ENCODE data around the gene AUNIP.

Gene AUNIP

GRCh38 chr1:25804244-25804963 is 54.9 kb downstream of the AUNIP start:
- Histone ChIP-seq H3K4me1 (ENCODE audit: control insufficient read depth in 1 of 2, insufficient read depth in 2 of 2, low read length in 2 of 2) (peaks cover 0 to 47% of the 10 kb centered on the region in 2 donors), H3K9me3 (ENCODE audit: control insufficient read depth in 1 of 2, low read length in 2 of 2) (no peaks in the 10 kb centered on the region), H3K27me3 (ENCODE audit: low read depth, low read length) (no peaks in the 10 kb centered on the region), H3K27ac (ENCODE audit: low read length) (peak overlapping the region; percentile 4), H3K36me3 (ENCODE audit: control insufficient read depth in 1 of 2, insufficient read depth in 2 of 2, low read length in 2 of 2) (peaks cover 5 to 33% of the 10 kb centered on the region in 2 donors), H3K4me3 (ENCODE audit: low read depth in 1 of 2, low read length in 2 of 2) (no peak overlapping the region)

GRCh38 chr1:25803368-25803767 is 55.9 kb downstream of the AUNIP start:
- Histone ChIP-seq H3K4me1 (ENCODE audit: control insufficient read depth in 1 of 2, insufficient read depth in 2 of 2, low read length in 2 of 2) (peaks cover 0 to 58% of the 10 kb centered on the region in 2 donors), H3K36me3 (ENCODE audit: control insufficient read depth in 1 of 2, insufficient read depth in 2 of 2, low read length in 2 of 2) (peaks cover 5 to 23% of the 10 kb centered on the region in 2 donors), H3K27me3 (ENCODE audit: low read depth, low read length) (no peaks in the 10 kb centered on the region), H3K27ac (ENCODE audit: low read length) (no peak overlapping the region), H3K4me3 (ENCODE audit: low read depth in 1 of 2, low read length in 2 of 2) (no peak overlapping the region), H3K9me3 (ENCODE audit: control insufficient read depth in 1 of 2, low read length in 2 of 2) (no peaks in the 10 kb centered on the region)

GRCh38 chr1:25802915-25803314 is 56.3 kb downstream of the AUNIP start:
- Histone ChIP-seq H3K27ac (ENCODE audit: low read length) (no peak overlapping the region), H3K36me3 (ENCODE audit: control insufficient read depth in 1 of 2, insufficient read depth in 2 of 2, low read length in 2 of 2) (peaks cover 4 to 20% of the 10 kb centered on the region in 2 donors), H3K4me1 (ENCODE audit: control insufficient read depth in 1 of 2, insufficient read depth in 2 of 2, low read length in 2 of 2) (peaks cover 0 to 62% of the 10 kb centered on the region in 2 donors), H3K4me3 (ENCODE audit: low read depth in 1 of 2, low read length in 2 of 2) (no peak overlapping the region), H3K27me3 (ENCODE audit: low read depth, low read length) (no peaks in the 10 kb centered on the region), H3K9me3 (ENCODE audit: control insufficient read depth in 1 of 2, low read length in 2 of 2) (no peaks in the 10 kb centered on the region)

- Histone ChIP-seq H3K4me3 (ENCODE audit: low read depth in 1 of 2, low read length in 2 of 2) (peak overlapping the region; percentile 58 to 64), H3K27me3 (ENCODE audit: low read depth, low read length) (no peaks in the 10 kb centered on the region), H3K9me3 (ENCODE audit: control insufficient read depth in 1 of 2, low read length in 2 of 2) (no peaks in the 10 kb centered on the region), H3K27ac (ENCODE audit: low read length) (no peak overlapping the region), H3K36me3 (ENCODE audit: control insufficient read depth in 1 of 2, insufficient read depth in 2 of 2, low read length in 2 of 2) (peaks cover 0 to 7% of the 10 kb centered on the region in 2 donors), H3K4me1 (ENCODE audit: control insufficient read depth in 1 of 2, insufficient read depth in 2 of 2, low read length in 2 of 2) (peaks cover 4 to 55% of the 10 kb centered on the region in 2 donors)
Measured at GRCh38 chr1:25800703-25801377, 58.4 kb downstream of the AUNIP start.

- Histone ChIP-seq H3K27me3 (ENCODE audit: low read depth, low read length) (no peaks in the 10 kb centered on the region), H3K4me1 (ENCODE audit: control insufficient read depth in 1 of 2, insufficient read depth in 2 of 2, low read length in 2 of 2) (peaks cover 4 to 52% of the 10 kb centered on the region in 2 donors), H3K27ac (ENCODE audit: low read length) (peak within 1 kb of the TSS; percentile 39), H3K9me3 (ENCODE audit: control insufficient read depth in 1 of 2, low read length in 2 of 2) (no peaks in the 10 kb centered on the region), H3K36me3 (ENCODE audit: control insufficient read depth in 1 of 2, insufficient read depth in 2 of 2, low read length in 2 of 2) (peaks cover 0 to 2% of the 10 kb centered on the region in 2 donors), H3K4me3 (ENCODE audit: low read depth in 1 of 2, low read length in 2 of 2) (peak within 1 kb of the TSS; percentile 58 to 64)
Measured at GRCh38 chr1:25799935-25800702, 59.1 kb downstream of the AUNIP start, which contains the start of gene SELENON. TSS of gene SELENON (plus strand) at chr1:25800193. CDS start at chr1:25800231, 38 bp downstream.

GRCh38 chr1:25799352-25799934 is 59.8 kb downstream of the AUNIP start:
- Histone ChIP-seq H3K27me3 (ENCODE audit: low read depth, low read length) (no peaks in the 10 kb centered on the region), H3K4me1 (ENCODE audit: control insufficient read depth in 1 of 2, insufficient read depth in 2 of 2, low read length in 2 of 2) (peaks cover 4 to 52% of the 10 kb centered on the region in 2 donors), H3K9me3 (ENCODE audit: control insufficient read depth in 1 of 2, low read length in 2 of 2) (no peaks in the 10 kb centered on the region), H3K27ac (ENCODE audit: low read length) (peak overlapping the region; percentile 39), H3K4me3 (ENCODE audit: low read depth in 1 of 2, low read length in 2 of 2) (peak overlapping the region; percentile 11 to 54), H3K36me3 (ENCODE audit: control insufficient read depth in 1 of 2, insufficient read depth in 2 of 2, low read length in 2 of 2) (no peaks in the 10 kb centered on the region)

GRCh38 chr1:25798666-25799351 is 60.4 kb downstream of the AUNIP start:
- Histone ChIP-seq H3K27me3 (ENCODE audit: low read depth, low read length) (no peaks in the 10 kb centered on the region), H3K4me3 (ENCODE audit: low read depth in 1 of 2, low read length in 2 of 2) (peak overlapping the region in 1 of 2 donors; percentile 54), H3K9me3 (ENCODE audit: control insufficient read depth in 1 of 2, low read length in 2 of 2) (no peaks in the 10 kb centered on the region), H3K36me3 (ENCODE audit: control insufficient read depth in 1 of 2, insufficient read depth in 2 of 2, low read length in 2 of 2) (no peaks in the 10 kb centered on the region), H3K4me1 (ENCODE audit: control insufficient read depth in 1 of 2, insufficient read depth in 2 of 2, low read length in 2 of 2) (peaks cover 4 to 47% of the 10 kb centered on the region in 2 donors), H3K27ac (ENCODE audit: low read length) (no peak overlapping the region)

- no peak overlapping the region for H3K4me3 ChIP-seq (ENCODE audit: low read depth in 1 of 2, low read length in 2 of 2)
- no peaks in the 10 kb centered on the region for H3K27me3 ChIP-seq (ENCODE audit: low read depth, low read length)
- no peaks in the 10 kb centered on the region for H3K9me3 ChIP-seq (ENCODE audit: control insufficient read depth in 1 of 2, low read length in 2 of 2)
- H3K27ac ChIP-seq (ENCODE audit: low read length), result no peak overlapping the region
- H3K4me1 ChIP-seq (ENCODE audit: control insufficient read depth in 1 of 2, insufficient read depth in 2 of 2, low read length in 2 of 2), result peaks cover 4 to 42% of the 10 kb centered on the region in 2 donors
- no peaks in the 10 kb centered on the region for H3K36me3 ChIP-seq (ENCODE audit: control insufficient read depth in 1 of 2, insufficient read depth in 2 of 2, low read length in 2 of 2)
Measured at GRCh38 chr1:25797939-25798338, 61.3 kb downstream of the AUNIP start.

GRCh38 chr1:25796811-25797458 is 62.3 kb downstream of the AUNIP start:
- Histone ChIP-seq H3K4me3 (ENCODE audit: low read depth in 1 of 2, low read length in 2 of 2) (no peak overlapping the region), H3K36me3 (ENCODE audit: control insufficient read depth in 1 of 2, insufficient read depth in 2 of 2, low read length in 2 of 2) (no peaks in the 10 kb centered on the region), H3K9me3 (ENCODE audit: control insufficient read depth in 1 of 2, low read length in 2 of 2) (no peaks in the 10 kb centered on the region), H3K27me3 (ENCODE audit: low read depth, low read length) (no peaks in the 10 kb centered on the region), H3K4me1 (ENCODE audit: control insufficient read depth in 1 of 2, insufficient read depth in 2 of 2, low read length in 2 of 2) (peaks cover 4 to 33% of the 10 kb centered on the region in 2 donors), H3K27ac (ENCODE audit: low read length) (no peak overlapping the region)

Data from muscle layer of duodenum (tissue), 2 donors.